Peyer's patch (tissue), 4 donors: ENCODE measurements around the gene RABL3.

ENCODE experiments used
- CTCF ChIP-seq, 6 experiments: fragments of 450-650 bp in 4 of 6; fragments of 200-600 bp in 2 of 6; sonication (generic) in 1 of 6; IDR thresholded peaks; one replicate each; pipeline ENCODE4 v1.5.1; 2017 to 2019; ENCODE audit warnings: antibody characterized with exemption in 6 of 6, mild to moderate bottlenecking in 3 of 6, moderate library complexity in 1 of 6
- POLR2A ChIP-seq, 2 donors: fragments of 450-650 bp; IDR thresholded peaks; one replicate each; pipeline ENCODE4 v1.5.1; 2017; ENCODE audit warnings: antibody characterized with exemption in 2 of 2, mild to moderate bottlenecking in 2 of 2, moderate library complexity in 2 of 2

- TF ChIP-seq CTCF (IDR thresholded peaks at IDR 0.05) (no peak), POLR2A (IDR thresholded peaks at IDR 0.05) (no peak)
Measured at GRCh38 chr3:120637851-120638559, 104.3 kb downstream of the RABL3 start.
